Neuronal stem cell (in vitro differentiated cells): ENCODE measurements around the gene SH3GL2.

Experiments used
- DNase-seq: peaks from one replicate; pipeline ENCODE4 v3.0.0-alpha.2; 2013; ENCODE audit warnings: low spot score
- H2AFZ ChIP-seq: one replicate; pipeline ENCODE4 v1.6.1; 2013; ENCODE audit warnings: mild to moderate bottlenecking, low read length, inconsistent platforms
- H2AK5ac ChIP-seq: 2 replicates; pipeline ENCODE4 v1.6.1; 2013; ENCODE audit warnings: low read depth, mild to moderate bottlenecking, inconsistent platforms, low read length, moderate library complexity, mixed read lengths
- H2BK120ac ChIP-seq: 2 replicates; pipeline ENCODE4 v1.6.1; 2013; ENCODE audit warnings: low read depth, mild to moderate bottlenecking, inconsistent platforms, low read length, moderate library complexity, mixed read lengths
- H2BK12ac ChIP-seq: one replicate; pipeline ENCODE4 v1.6.1; 2013; ENCODE audit warnings: low read length, inconsistent platforms
- H2BK15ac ChIP-seq: 2 replicates; pipeline ENCODE4 v1.6.1; 2013; ENCODE audit warnings: mild to moderate bottlenecking, low read length, inconsistent platforms, mixed read lengths
- H2BK5ac ChIP-seq: one replicate; pipeline ENCODE4 v1.6.1; 2013; ENCODE audit warnings: inconsistent platforms, mild to moderate bottlenecking, low read length, moderate library complexity
- H3K14ac ChIP-seq: one replicate; pipeline ENCODE4 v1.6.1; 2013; ENCODE audit warnings: low read length, inconsistent platforms
- H3K18ac ChIP-seq: 2 replicates; pipeline ENCODE4 v1.6.1; 2013; ENCODE audit warnings: low read length, inconsistent platforms
- H3K23ac ChIP-seq: 2 replicates; pipeline ENCODE4 v1.6.1; 2013; ENCODE audit warnings: low read depth, mild to moderate bottlenecking, mixed read lengths, low read length, inconsistent platforms; ENCODE audit not compliant: poor library complexity
- H3K27ac ChIP-seq: replicated peaks from 3 replicates; pipeline ENCODE4 v1.5.1; 2013; ENCODE audit warnings: low read length, inconsistent platforms
- H3K27me3 ChIP-seq, 3 experiments: 2 replicates each; pipeline ENCODE4 v1.6.1; 2013; ENCODE audit warnings: low read length in 3 of 3, mild to moderate bottlenecking in 2 of 3, inconsistent platforms in 1 of 3, low read depth in 1 of 3, mixed read lengths in 1 of 3, moderate library complexity in 1 of 3; ENCODE audit not compliant: control insufficient read depth in 3 of 3, insufficient read depth in 3 of 3
- H3K36me3 ChIP-seq, 2 donors: replicated peaks in 1 of 2; 2 replicates each; pipeline ENCODE4 v1.6.1; 2013; ENCODE audit warnings: low read length in 2 of 2; ENCODE audit not compliant: control insufficient read depth in 2 of 2, insufficient read depth in 2 of 2
- H3K4ac ChIP-seq: 2 replicates; pipeline ENCODE4 v1.6.1; 2013; ENCODE audit warnings: inconsistent platforms, mild to moderate bottlenecking, low read length, moderate library complexity
- H3K4me1 ChIP-seq, 2 donors: 1 replicate in 1 of 2; 2 replicates in 1 of 2; pipeline ENCODE4 v1.6.1; 2013; ENCODE audit warnings: low read length in 2 of 2, low read depth in 1 of 2; ENCODE audit not compliant: control insufficient read depth in 2 of 2, insufficient read depth in 1 of 2
- H3K4me2 ChIP-seq: one replicate; pipeline ENCODE4 v1.6.1; 2013; ENCODE audit warnings: mild to moderate bottlenecking, low read length, inconsistent platforms; ENCODE audit not compliant: insufficient read depth, poor library complexity, severe bottlenecking
- H3K4me3 ChIP-seq, 2 donors: 2 replicates each; pipeline ENCODE4 v1.5.1; 2013; ENCODE audit warnings: low read length in 2 of 2, mild to moderate bottlenecking in 2 of 2, inconsistent platforms in 1 of 2, moderate library complexity in 1 of 2
- H3K79me1 ChIP-seq: one replicate; pipeline ENCODE4 v1.6.1; 2013; ENCODE audit warnings: low read depth, mild to moderate bottlenecking, inconsistent platforms, low read length, moderate library complexity
- H3K9ac ChIP-seq: one replicate; pipeline ENCODE4 v1.6.1; 2013; ENCODE audit warnings: mild to moderate bottlenecking, low read depth, low read length, inconsistent platforms; ENCODE audit not compliant: poor library complexity
- H3K9me3 ChIP-seq, 2 donors: replicated peaks in 1 of 2; 2 replicates each; pipeline versions ENCODE3 to v1.6.1; 2013; ENCODE audit warnings: low read length in 2 of 2, mild to moderate bottlenecking in 2 of 2, inconsistent platforms in 1 of 2, low read depth in 1 of 2, mixed read lengths in 1 of 2, moderate library complexity in 1 of 2; ENCODE audit not compliant: control insufficient read depth in 2 of 2, insufficient read depth in 1 of 2
- H4K8ac ChIP-seq: one replicate; pipeline ENCODE4 v1.6.1; 2013; ENCODE audit warnings: low read depth, mild to moderate bottlenecking, inconsistent platforms, low read length, moderate library complexity
- H4K91ac ChIP-seq: one replicate; pipeline ENCODE4 v1.6.1; 2013; ENCODE audit warnings: low read length, low read depth, mild to moderate bottlenecking, inconsistent platforms; ENCODE audit not compliant: poor library complexity
- WGBS, 2 donors: extraction: QIAGEN DNeasy Blood & Tissue Kit; methylation state at CpG; one replicate each; pipeline ENCODE4 v1.1.7; 2013; ENCODE audit warnings: missing lambda C conversion rate in 2 of 2, mixed read lengths in 1 of 2; ENCODE audit not compliant: insufficient read length in 2 of 2, insufficient replicate concordance in 1 of 2; ENCODE audit errors: extremely low coverage in 2 of 2; 5-methylcytosine and 5-hydroxymethylcytosine counted together

Gene SH3GL2

GRCh38 chr9:17739022-17739421 is 160.2 kb downstream of the SH3GL2 start:
- H2BK120ac ChIP-seq, result no peak overlapping the region

DNA sequence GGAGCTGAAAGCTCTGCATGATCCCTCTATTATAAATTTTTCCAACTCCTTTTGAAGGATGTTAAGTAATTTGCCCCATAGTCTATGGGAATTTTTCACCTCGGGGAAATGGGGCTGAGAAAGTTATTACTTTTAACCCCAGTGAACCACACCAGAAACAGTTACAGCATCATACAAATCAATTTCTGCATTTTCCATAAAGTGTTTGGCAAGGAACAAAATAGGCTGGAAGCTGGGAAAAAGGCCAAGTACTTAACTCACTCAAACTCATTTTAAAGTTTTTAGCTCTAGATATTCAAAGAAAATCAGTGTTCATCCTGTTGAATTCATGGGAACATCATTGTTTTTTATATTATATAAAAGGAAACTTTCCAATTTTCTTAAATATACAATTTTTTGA is 160.9 kb downstream of the SH3GL2 start:
- Histone ChIP-seq H4K8ac (no peak overlapping the region), H2BK15ac (no peak overlapping the region), H3K27ac (no peak overlapping the region), H2BK12ac (no peak overlapping the region), H3K18ac (no peak overlapping the region), H2AFZ (no peak overlapping the region), H3K23ac (no peak overlapping the region), H2BK120ac (no peak overlapping the region), H3K79me1 (no peaks in the 10 kb centered on the region), H3K14ac (no peak overlapping the region), H3K4ac (no peak overlapping the region), H3K4me1 (no peaks in the 10 kb centered on the region), H3K9ac (no peak overlapping the region), H3K4me2 (no peak overlapping the region), H3K9me3 (no peaks in the 10 kb centered on the region), H3K27me3 (no peaks in the 10 kb centered on the region), H3K36me3 (no peaks in the 10 kb centered on the region), H4K91ac (no peak overlapping the region), H3K4me3 (no peak overlapping the region), H2AK5ac (no peak overlapping the region), H2BK5ac (no peak overlapping the region)
- no peak for DNase-seq
- no CpG with 5 or more reads among the region's 1 CpG for WGBS, 2 donors

More at GRCh38 chr9:17739022-17739421, 160.2 kb downstream of the SH3GL2 start:
- Histone ChIP-seq H3K27ac (no peak overlapping the region), H3K9ac (no peak overlapping the region), H3K4ac (no peak overlapping the region), H3K14ac (no peak overlapping the region), H4K8ac (no peak overlapping the region), H2AFZ (no peak overlapping the region), H3K23ac (no peak overlapping the region), H3K4me1 (no peaks in the 10 kb centered on the region), H3K4me2 (no peak overlapping the region), H3K36me3 (no peaks in the 10 kb centered on the region), H2BK15ac (no peak overlapping the region), H3K18ac (no peak overlapping the region), H2BK12ac (no peak overlapping the region), H2AK5ac (no peak overlapping the region), H4K91ac (no peak overlapping the region), H3K79me1 (no peaks in the 10 kb centered on the region), H2BK5ac (no peak overlapping the region), H3K9me3 (no peaks in the 10 kb centered on the region), H3K27me3 (no peaks in the 10 kb centered on the region), H3K4me3 (no peak overlapping the region)
- no peak for DNase-seq
- no CpG with 5 or more reads among the region's 2 CpGs for WGBS, 2 donors

DNA sequence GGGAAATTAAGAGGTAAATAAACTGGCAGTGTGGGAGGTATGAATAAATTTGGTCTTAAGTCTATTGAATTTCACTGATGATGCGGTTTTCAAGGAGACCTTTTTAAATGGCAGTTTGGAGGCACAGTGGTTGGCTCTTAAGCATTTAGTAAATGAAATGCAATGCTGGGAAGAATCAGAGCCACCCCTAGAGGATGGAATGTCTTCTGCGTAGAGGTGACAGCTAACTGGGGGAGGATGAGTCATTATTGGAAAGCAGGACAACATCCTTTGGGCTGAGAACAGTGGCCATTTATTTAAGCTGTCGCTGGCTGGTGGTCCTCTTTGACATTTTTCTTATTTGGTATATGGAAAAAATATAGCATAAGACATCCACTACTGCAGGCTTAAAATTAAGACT is 163.2 kb downstream of the SH3GL2 start:
- Histone ChIP-seq H3K14ac (no peak overlapping the region), H4K8ac (no peak overlapping the region), H2BK15ac (no peak overlapping the region), H3K4me1 (no peaks in the 10 kb centered on the region), H3K4me2 (no peak overlapping the region), H3K9me3 (no peaks in the 10 kb centered on the region), H2BK12ac (no peak overlapping the region), H3K4ac (no peak overlapping the region), H2AK5ac (no peak overlapping the region), H3K27ac (no peak overlapping the region), H4K91ac (no peak overlapping the region), H3K4me3 (no peak overlapping the region), H3K79me1 (no peaks in the 10 kb centered on the region), H3K36me3 (no peaks in the 10 kb centered on the region), H3K9ac (no peak overlapping the region), H2BK120ac (no peak overlapping the region), H3K23ac (no peak overlapping the region), H3K27me3 (no peaks in the 10 kb centered on the region), H2BK5ac (no peak overlapping the region), H3K18ac (no peak overlapping the region), H2AFZ (no peak overlapping the region)
- peak; percentile 15 for DNase-seq
- no CpG with 5 or more reads among the region's 3 CpGs for WGBS, 2 donors

GRCh38 chr9:17744786-17745185 is 165.9 kb downstream of the SH3GL2 start:
- H3K27me3 ChIP-seq, result no peaks in the 10 kb centered on the region
- H3K4ac ChIP-seq, result no peak overlapping the region
- H3K4me1 ChIP-seq, result no peaks in the 10 kb centered on the region
- no peak overlapping the region for H3K4me2 ChIP-seq
- no peak overlapping the region for H4K8ac ChIP-seq
- no peak overlapping the region for H3K14ac ChIP-seq
- H2BK15ac ChIP-seq, result no peak overlapping the region
- H3K36me3 ChIP-seq, result no peaks in the 10 kb centered on the region
- H2BK5ac ChIP-seq, result no peak overlapping the region
- no peak overlapping the region for H3K18ac ChIP-seq
- H2BK120ac ChIP-seq, result no peak overlapping the region
- peak; percentile 53 for DNase-seq
- no peak overlapping the region for H4K91ac ChIP-seq
- no peaks in the 10 kb centered on the region for H3K79me1 ChIP-seq
- no peak overlapping the region for H3K4me3 ChIP-seq
- H3K23ac ChIP-seq, result no peak overlapping the region
- H2AK5ac ChIP-seq, result no peak overlapping the region
- H2BK12ac ChIP-seq, result no peak overlapping the region
- no CpG with 5 or more reads among the region's 3 CpGs for WGBS, 2 donors
- no peak overlapping the region for H2AFZ ChIP-seq
- no peak overlapping the region for H3K9ac ChIP-seq
- no peaks in the 10 kb centered on the region for H3K9me3 ChIP-seq
- no peak overlapping the region for H3K27ac ChIP-seq
